RWPE2 (cell line): ENCODE data around the gene WDR76.

Experiments used
- ATAC-seq: fragments of 200-7000 bp; cut with Tn5 transposase; 3 replicates; pipeline ENCODE4 v1.9.1; 2021; ENCODE audit warnings: low read depth
- DNase-seq: peaks from one replicate; pipeline ENCODE4 v3.0.0-alpha.2; 2020; ENCODE audit warnings: low spot score
- H3K27ac ChIP-seq: fragments of 450-650 bp; 2 replicates; pipeline ENCODE4 v1.5.1; 2017; ENCODE audit warnings: mild to moderate bottlenecking; ENCODE audit not compliant: poor library complexity, severe bottlenecking
- H3K27me3 ChIP-seq: fragments of 250-450 bp; sonication (Bioruptor Pico); 2 replicates; pipeline ENCODE4 v1.5.1; 2021; ENCODE audit warnings: mild to moderate bottlenecking, moderate library complexity; ENCODE audit not compliant: insufficient read depth, poor library complexity, severe bottlenecking
- H3K36me3 ChIP-seq: fragments of 250-450 bp; sonication (Bioruptor Pico); 2 replicates; pipeline ENCODE4 v1.5.1; 2020; ENCODE audit warnings: low read depth, mild to moderate bottlenecking, moderate library complexity
- H3K4me1 ChIP-seq: fragments of 250-450 bp; sonication (Bioruptor Pico); 2 replicates; pipeline ENCODE4 v1.5.1; 2021; ENCODE audit warnings: mild to moderate bottlenecking, moderate library complexity; ENCODE audit not compliant: insufficient read depth, poor library complexity, severe bottlenecking
- H3K4me3 ChIP-seq: fragments of 250-450 bp; sonication (Bioruptor Pico); 2 replicates; pipeline ENCODE4 v1.5.1; 2021; ENCODE audit warnings: mild to moderate bottlenecking, moderate library complexity; ENCODE audit not compliant: severe bottlenecking
- H3K9me3 ChIP-seq: fragments of 250-450 bp; sonication (Bioruptor Pico); 2 replicates; pipeline ENCODE4 v1.5.1; 2021; ENCODE audit warnings: mild to moderate bottlenecking, moderate library complexity; ENCODE audit not compliant: severe bottlenecking
- CTCF ChIP-seq: fragments of 450-650 bp; IDR thresholded peaks from one replicate; pipeline ENCODE4 v1.5.1; 2017; ENCODE audit warnings: mild to moderate bottlenecking, moderate library complexity; ENCODE audit not compliant: poor library complexity, severe bottlenecking

The WDR76 gene

GRCh38 chr15:43879386-43880355 lies 52.9 kb downstream of the WDR76 start:
- no peak for TF ChIP-seq CTCF
- Histone ChIP-seq H3K4me1 (no peaks in the 10 kb centered on the region), H3K36me3 (peaks cover 54% of the 10 kb centered on the region), H3K9me3 (no peaks in the 10 kb centered on the region), H3K4me3 (no peak overlapping the region), H3K27me3 (no peaks in the 10 kb centered on the region), H3K27ac (no peak overlapping the region)
- DNase-seq (peak; percentile 67), ATAC-seq (no peak)

GRCh38 chr15:43880406-43881194 lies 53.8 kb downstream of the WDR76 start:
- Histone ChIP-seq H3K27me3 (no peaks in the 10 kb centered on the region), H3K4me1 (no peaks in the 10 kb centered on the region), H3K27ac (no peak overlapping the region), H3K9me3 (no peaks in the 10 kb centered on the region), H3K36me3 (peaks cover 61% of the 10 kb centered on the region), H3K4me3 (no peak overlapping the region)
- no peak for TF ChIP-seq CTCF
- ATAC-seq (peak; percentile 15; the same call in 1 of the 3 replicates), DNase-seq (peak; percentile 31)

GRCh38 chr15:43881245-43881644 lies 54.4 kb downstream of the WDR76 start:
- no peaks in the 10 kb centered on the region for H3K27me3 ChIP-seq
- H3K27ac ChIP-seq, result no peak overlapping the region
- no peak for TF ChIP-seq CTCF
- H3K4me3 ChIP-seq, result no peak overlapping the region
- ATAC-seq (no peak; the same call in 1 of the 3 replicates), DNase-seq (peak; percentile 19)
- H3K9me3 ChIP-seq, result no peaks in the 10 kb centered on the region
- no peaks in the 10 kb centered on the region for H3K4me1 ChIP-seq
- peaks cover 61% of the 10 kb centered on the region for H3K36me3 ChIP-seq

GRCh38 chr15:43881944-43882343 lies 55.1 kb downstream of the WDR76 start:
- TF ChIP-seq CTCF, result peak; percentile 75
- H3K4me1 ChIP-seq, result no peaks in the 10 kb centered on the region
- peaks cover 59% of the 10 kb centered on the region for H3K36me3 ChIP-seq
- H3K27ac ChIP-seq, result no peak overlapping the region
- ATAC-seq (0 out of 3 replicates have a peak, but pooled peaks have one; percentile 12), DNase-seq (peak; percentile 16)
- H3K9me3 ChIP-seq, result no peaks in the 10 kb centered on the region
- no peak overlapping the region for H3K4me3 ChIP-seq
- no peaks in the 10 kb centered on the region for H3K27me3 ChIP-seq
